Islet precursor cell (in vitro differentiated cells): ENCODE measurements around the gene MAU2.
A peak's percentile ranks its signal among the peaks of the same experiment; 100 is the strongest.
"Not testable (repeated sequence)": the region's sequence is repeated elsewhere in the genome, so short reads cannot be mapped to it uniquely, and the experiment has no call there.

Source experiments
- DNase-seq: peaks from one replicate; pipeline ENCODE4 v3.0.0-alpha.2; 2018

MAU2 gene

GRCh38 chr19:19348266-19348665, 27.6 kb downstream of the MAU2 start:
- no peak for DNase-seq

- no peak for DNase-seq
Measured at GRCh38 chr19:19349365-19349764, 28.7 kb downstream of the MAU2 start.

- not testable (repeated sequence) for DNase-seq
Measured at GRCh38 chr19:19350756-19351155, 30.1 kb downstream of the MAU2 start.

DNA sequence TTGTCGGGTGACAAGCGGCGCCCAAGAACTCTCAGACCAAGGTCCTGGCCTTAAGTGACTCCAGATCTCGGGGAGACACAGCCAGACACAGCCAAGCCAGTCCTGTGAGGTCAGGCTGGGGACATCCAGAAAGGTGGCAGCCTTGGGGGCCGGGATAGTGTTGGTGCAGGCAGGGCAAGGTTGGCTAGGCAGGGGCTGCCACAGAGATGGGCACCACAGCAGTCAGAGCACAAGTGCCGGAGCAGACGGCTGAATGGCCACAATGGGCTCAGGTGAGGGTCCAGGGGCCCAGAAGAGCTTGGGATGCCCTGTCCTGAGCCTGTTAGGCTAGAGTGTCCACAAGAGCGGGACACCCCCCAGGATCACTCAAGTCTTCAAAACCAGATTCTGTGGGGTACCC, 32.2 kb downstream of the MAU2 start:
- DNase-seq, result no peak

- no peak for DNase-seq
Measured at GRCh38 chr19:19354007-19354406, 33.4 kb downstream of the MAU2 start.

DNA sequence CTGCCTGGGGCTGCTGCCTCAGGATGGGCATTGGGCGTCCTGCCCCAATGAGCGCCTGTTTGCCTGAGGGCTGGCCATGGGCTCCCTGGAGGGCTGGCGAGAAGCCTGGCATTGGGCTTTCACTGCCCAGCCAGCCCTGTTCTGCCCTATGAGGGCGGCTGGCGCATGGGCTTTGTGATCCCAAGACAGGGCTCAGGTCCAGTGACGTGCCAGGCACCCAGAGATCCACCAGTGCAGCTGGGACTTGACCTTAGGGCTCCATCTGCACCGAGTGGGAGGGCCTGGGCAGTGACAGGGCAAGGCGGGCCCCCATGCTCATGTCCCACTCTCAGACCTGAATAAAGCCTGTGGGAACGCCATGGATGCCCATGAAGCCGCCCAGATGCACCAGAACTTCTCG, 34.3 kb downstream of the MAU2 start:
- DNase-seq, result no peak

DNA sequence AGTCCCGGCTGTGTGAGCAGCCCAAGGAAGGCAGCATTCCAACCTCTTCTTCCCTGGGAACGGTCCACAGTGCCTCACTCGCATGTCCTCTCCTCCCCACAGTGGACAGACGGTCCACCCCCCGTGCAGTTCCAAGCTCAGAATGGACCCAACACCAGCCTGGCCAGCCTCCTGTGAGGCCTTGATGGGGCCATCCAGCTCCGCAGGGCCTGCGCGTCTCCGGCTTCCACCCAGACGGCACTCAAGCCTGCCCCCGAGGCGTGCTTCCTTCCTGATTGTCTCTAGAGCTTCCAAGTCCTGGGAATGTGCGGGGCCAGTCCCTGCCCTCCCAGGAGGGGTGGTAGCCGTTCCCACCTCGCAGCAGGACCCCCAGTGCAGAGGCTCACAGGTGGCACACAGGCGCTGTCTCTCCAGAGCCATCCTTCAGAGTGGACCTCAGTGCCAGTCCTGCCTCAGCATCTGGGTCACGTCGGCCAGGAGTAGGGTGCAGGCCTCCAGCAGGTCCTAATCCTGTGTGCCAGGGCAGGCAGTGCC, 35.0 kb downstream of the MAU2 start:
- DNase-seq, result no peak

DNA sequence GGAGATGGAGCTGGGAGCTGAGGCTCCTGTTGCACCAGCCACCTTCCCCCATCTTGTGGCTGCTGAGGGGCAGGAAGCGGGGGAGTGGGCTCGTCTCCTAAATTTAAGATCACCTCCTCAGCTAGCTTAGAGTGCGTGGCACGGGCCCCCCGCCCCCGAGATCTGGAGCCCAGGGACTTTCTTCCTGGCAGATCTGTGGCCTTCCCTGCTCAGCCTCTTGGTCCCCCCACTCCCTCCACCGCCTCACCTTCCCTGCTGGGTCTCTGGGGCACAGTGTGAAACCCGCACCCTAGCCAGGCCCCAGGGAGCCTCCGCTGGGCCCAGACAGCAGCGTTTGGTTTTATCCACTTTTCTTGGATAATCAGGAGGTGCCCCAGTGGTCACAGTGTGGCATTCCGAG, 35.9 kb downstream of the MAU2 start:
- no peak for DNase-seq

DNA sequence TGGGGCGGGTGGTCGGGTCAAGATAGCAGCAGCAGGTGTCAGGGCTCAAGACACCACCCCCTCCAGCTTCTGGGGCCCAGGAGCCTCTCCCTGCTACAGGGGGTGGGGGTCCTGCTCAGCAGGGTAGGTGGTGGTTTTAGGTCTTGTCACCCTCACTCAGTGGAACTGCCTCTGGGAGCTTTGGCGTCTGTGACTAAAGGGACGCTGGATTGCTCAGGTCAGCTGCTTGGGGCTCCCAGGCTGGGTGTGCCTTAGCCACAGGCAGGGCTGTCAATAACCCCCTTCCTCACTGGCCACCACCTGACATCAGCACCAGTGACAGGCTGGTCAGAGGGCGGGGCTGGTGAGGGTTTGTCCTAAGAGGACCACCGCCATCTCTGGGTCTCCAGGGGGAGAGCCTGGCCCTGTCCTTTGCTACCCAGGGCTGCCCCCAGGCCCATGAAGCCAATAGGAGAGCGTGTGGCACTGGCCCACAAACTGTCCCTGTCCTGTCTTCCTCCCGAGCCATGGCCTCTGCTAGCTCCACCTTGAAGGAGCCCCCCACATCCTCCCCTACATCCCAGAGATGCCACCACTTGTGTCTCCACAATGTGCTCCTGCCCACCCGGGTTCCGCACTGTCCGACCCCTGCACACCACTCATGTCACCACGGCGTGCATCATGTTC, 36.4 kb downstream of the MAU2 start:
- no peak for DNase-seq

GRCh38 chr19:19361075-19361594, 40.5 kb downstream of the MAU2 start:
- DNase-seq, result peak; percentile 88

DNA sequence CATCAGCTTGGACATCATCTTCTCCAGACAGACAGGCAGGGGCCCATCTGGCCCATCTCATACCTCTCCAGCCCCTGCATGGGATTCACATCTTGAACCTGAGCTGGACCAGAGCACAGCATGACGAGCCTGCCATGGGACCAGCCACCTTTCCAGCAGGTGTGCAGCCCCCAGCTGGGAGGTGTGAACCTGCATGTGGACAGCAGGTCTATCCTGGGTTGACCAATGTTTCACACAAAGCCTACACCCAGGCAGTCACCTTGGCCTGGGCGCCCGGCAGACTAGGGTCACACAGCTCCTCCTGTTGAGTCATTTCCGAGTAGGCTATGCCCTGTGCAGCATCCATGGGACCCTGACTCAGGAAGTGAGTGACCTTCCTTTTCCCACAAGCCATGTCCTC, 41.4 kb downstream of the MAU2 start:
- no peak for DNase-seq

GRCh38 chr19:19366434-19367396, 46.1 kb downstream of the MAU2 start:
- peak; percentile 97 for DNase-seq

- DNase-seq, result no peak
Measured at GRCh38 chr19:19368087-19368486, 47.5 kb downstream of the MAU2 start.

GRCh38 chr19:19371059-19371458, 50.4 kb downstream of the MAU2 start:
- DNase-seq, result peak; percentile 68

GRCh38 chr19:19372656-19373416, 52.2 kb downstream of the MAU2 start:
- peak; percentile 75 for DNase-seq

- DNase-seq, result no peak
Measured at GRCh38 chr19:19379527-19379926, 58.9 kb downstream of the MAU2 start.

DNA sequence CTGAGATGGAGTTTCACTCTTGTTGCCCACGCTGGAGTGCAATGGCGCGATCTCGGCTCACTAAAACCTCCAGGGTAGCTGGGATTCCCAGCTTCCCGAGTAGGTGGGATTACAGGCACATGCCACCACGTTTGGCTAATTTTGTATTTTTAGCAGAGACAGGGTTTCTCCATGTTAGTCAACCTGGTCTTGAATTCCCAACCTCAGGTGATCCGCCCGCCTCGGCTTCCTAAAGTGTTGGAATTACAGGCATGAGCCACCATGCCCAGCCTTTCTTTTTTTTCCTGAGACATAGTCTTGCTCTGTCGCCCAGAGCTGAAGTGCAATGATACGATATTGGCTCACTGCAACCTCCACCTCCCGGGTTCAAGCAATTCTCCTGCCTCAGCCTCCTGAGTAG, 59.7 kb downstream of the MAU2 start:
- not testable (repeated sequence) for DNase-seq

DNA sequence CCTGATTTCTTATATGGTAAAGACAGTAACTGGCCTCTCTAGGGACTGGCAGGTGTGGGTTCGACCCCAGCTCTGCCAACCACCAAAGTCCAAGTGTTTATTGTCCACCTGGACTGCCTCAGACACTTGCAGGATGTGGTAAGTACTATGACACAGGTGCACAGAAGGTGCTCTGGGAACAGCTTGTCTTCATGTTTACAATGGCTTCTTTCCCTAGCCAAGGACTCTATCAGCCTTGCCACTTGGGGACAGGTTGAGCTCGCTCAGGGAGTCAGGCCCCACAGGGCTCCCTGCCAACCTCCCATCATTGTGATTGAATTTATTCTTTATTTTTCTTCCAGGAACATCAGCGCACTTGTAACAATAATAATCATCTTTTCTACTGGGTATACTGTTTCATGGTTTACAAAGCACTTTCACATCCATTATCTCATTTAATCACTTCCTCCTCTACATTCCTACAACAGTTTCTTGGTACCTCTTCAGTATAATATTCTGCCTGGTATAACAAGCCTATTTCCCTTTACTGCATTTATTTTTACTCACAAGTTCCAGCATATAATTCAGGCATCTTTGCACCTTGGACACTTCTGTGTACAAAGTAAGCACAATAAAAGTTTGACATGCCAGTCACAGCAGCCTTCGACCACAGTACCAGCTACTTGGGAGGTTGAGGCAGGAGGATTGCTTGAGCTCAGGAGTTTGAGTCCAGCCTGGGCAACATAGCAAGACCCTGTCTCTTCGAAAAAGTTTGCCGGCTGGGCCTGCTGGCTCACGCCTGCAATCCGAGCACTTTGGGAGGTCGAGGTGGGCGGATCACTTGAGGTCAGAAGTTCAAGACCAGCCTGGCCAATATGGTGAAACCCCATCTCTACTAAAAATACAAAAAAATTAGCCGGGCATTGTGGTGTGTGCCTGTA, 60.6 kb downstream of the MAU2 start:
- DNase-seq, result no peak

DNA sequence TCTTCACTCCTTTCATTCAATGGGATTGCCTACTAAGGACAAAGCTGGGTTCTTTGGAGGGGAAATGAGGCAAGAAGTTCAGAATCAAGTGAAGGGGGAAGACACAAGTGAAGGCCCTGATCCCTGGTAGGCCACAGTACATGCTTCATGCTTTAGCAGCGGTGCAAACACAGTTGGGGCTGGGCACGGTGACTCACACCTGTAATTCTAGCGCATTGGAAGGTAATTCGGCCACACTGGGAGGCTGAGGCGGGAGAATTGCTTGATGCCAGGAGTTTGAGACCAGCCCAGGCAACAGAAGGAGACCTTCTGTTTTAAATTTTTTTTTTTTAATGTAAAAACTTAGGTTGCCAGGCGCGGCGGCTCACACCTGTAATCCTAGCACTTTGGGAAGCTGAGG, 61.5 kb downstream of the MAU2 start:
- no peak for DNase-seq

- no peak for DNase-seq
Measured at GRCh38 chr19:19384486-19384885, 63.9 kb downstream of the MAU2 start.

DNA sequence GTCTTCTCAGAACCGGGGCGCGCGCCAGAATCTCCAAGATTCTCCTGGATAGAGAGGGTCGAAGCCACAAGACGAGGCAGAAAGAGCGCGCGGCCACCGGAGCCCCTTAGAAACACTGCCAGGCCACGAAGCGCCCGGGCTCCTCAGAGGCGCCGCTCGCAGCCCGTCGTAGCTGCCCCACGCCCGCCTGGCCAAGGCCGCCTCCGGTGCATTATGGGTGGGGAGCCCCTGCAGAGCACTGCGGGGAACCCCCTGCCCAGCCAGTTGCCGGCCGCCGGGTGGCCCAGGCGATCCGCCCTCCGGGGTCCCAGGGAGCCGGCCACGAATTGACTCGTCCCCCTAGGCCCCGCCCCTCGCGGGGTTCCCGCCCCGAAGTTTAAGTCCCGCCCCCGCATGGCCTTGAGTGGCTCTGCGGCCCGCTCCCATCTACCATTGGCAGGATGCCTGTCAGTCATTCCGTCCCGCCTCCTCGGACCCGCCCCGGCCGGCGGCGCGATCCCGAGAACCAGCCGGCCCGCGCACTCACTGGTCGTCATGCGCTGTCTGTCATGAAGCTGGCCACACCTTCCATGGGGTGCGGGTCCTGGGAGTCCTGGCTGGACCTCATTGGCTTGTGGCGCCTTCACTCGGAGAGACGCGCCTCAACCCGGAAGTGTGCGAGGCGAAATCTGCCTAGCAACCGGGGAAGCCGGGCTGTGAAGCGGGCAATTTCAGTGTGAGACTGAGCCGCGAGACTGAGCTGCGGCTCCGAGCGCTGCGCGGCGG, 64.7 kb downstream of the MAU2 start:
- peak; percentile 100 for DNase-seq
